Hepatocyte (in vitro differentiated cells): ENCODE measurements around the gene SEMA3G. TPM values are rescaled to one million over a fixed set of nuclear protein-coding genes. Genes with fewer than 3 reads are reported as not detected.

Experiments used
- DNase-seq: peaks from one replicate; pipeline ENCODE4 v3.0.0-alpha.2; 2016; ENCODE audit warnings: low spot score
- H2AFZ ChIP-seq: fragments of 200-600 bp; sonication (generic); 2 replicates; pipeline ENCODE4 v1.6.0; 2016; ENCODE audit warnings: antibody characterized with exemption, mild to moderate bottlenecking
- H3K27ac ChIP-seq: fragments of 200-600 bp; sonication (generic); 2 replicates; pipeline ENCODE4 v1.5.1; 2016; ENCODE audit warnings: mild to moderate bottlenecking
- H3K27me3 ChIP-seq: fragments of 200-600 bp; sonication (generic); 2 replicates; pipeline ENCODE4 v1.6.1; 2016
- H3K36me3 ChIP-seq: fragments of 200-600 bp; sonication (generic); replicated peaks from 2 replicates; pipeline ENCODE4 v1.5.1; 2016; ENCODE audit warnings: low read depth; ENCODE audit not compliant: insufficient read depth
- H3K4me1 ChIP-seq: fragments of 200-600 bp; sonication (generic); 2 replicates; pipeline ENCODE4 v1.5.1; 2016; ENCODE audit warnings: mild to moderate bottlenecking, moderate library complexity; ENCODE audit not compliant: insufficient read depth
- H3K4me2 ChIP-seq: fragments of 200-600 bp; sonication (generic); 2 replicates; pipeline ENCODE4 v1.6.0; 2016
- H3K4me3 ChIP-seq: fragments of 200-600 bp; sonication (generic); 2 replicates; pipeline ENCODE4 v1.5.1; 2016; ENCODE audit warnings: mild to moderate bottlenecking
- H3K79me2 ChIP-seq: fragments of 200-600 bp; sonication (generic); 2 replicates; pipeline ENCODE4 v1.6.0; 2017; ENCODE audit warnings: mild to moderate bottlenecking
- H3K9me2 ChIP-seq: fragments of 200-600 bp; sonication (generic); replicated peaks from 2 replicates; pipeline ENCODE4 v1.6.0; 2017; ENCODE audit warnings: mild to moderate bottlenecking; ENCODE audit not compliant: insufficient read depth
- H3K9me3 ChIP-seq: fragments of 200-600 bp; sonication (generic); 2 replicates; pipeline ENCODE4 v1.5.1; 2016; ENCODE audit warnings: low read depth, mild to moderate bottlenecking
- H4K20me1 ChIP-seq: fragments of 200-600 bp; sonication (generic); 2 replicates; pipeline ENCODE4 v1.6.0; 2016; ENCODE audit warnings: mild to moderate bottlenecking; ENCODE audit not compliant: insufficient read depth, poor library complexity, severe bottlenecking
- EZH2 ChIP-seq: fragments of 200-600 bp; sonication (generic); IDR thresholded peaks from 2 replicates; pipeline ENCODE4 v1.6.1; 2016; ENCODE audit warnings: antibody characterized with exemption, mild to moderate bottlenecking, borderline replicate concordance
- EZH2phosphoT487 ChIP-seq: fragments of 200-600 bp; sonication (generic); IDR thresholded peaks from one replicate; pipeline ENCODE4 v1.6.1; 2018; ENCODE audit warnings: antibody characterized with exemption, mild to moderate bottlenecking, low read depth, moderate library complexity; ENCODE audit not compliant: unreplicated experiment, severe bottlenecking
- WGBS: methylation state at CpG from one replicate; pipeline ENCODE4 v1.1.6; 2016; ENCODE audit warnings: low lambda C conversion rate; ENCODE audit errors: missing lambda C conversion rate; 5-methylcytosine and 5-hydroxymethylcytosine counted together
- polyA plus RNA-seq: library from polyadenylated mRNA; unstranded; fragments of >200 nt; fragmentation: Nextera tagmentation; extraction: Ambion mirVana; gene quantifications from 2 replicates; pipeline ENCODE4 v1.2.1, GENCODE V29; 2016
- total RNA-seq: library from RNA; depleted of rRNA; stranded (reverse); fragments of >200 nt; gene quantifications from 2 replicates; pipeline ENCODE4 v1.2.3, GENCODE V29; 2014
- TF ChIP-seq, protein P1 (sequence below): fragments of 200-600 bp; sonication (generic); IDR thresholded peaks from 2 replicates; pipeline ENCODE4 v1.5.1; 2016; ENCODE audit warnings: antibody characterized with exemption, mild to moderate bottlenecking; ENCODE audit not compliant: poor library complexity

Gene SEMA3G
- total and polyA plus RNA-seq, 2 experiments from 2014 or later, result 0.48 to 3.8 TPM

DNA sequence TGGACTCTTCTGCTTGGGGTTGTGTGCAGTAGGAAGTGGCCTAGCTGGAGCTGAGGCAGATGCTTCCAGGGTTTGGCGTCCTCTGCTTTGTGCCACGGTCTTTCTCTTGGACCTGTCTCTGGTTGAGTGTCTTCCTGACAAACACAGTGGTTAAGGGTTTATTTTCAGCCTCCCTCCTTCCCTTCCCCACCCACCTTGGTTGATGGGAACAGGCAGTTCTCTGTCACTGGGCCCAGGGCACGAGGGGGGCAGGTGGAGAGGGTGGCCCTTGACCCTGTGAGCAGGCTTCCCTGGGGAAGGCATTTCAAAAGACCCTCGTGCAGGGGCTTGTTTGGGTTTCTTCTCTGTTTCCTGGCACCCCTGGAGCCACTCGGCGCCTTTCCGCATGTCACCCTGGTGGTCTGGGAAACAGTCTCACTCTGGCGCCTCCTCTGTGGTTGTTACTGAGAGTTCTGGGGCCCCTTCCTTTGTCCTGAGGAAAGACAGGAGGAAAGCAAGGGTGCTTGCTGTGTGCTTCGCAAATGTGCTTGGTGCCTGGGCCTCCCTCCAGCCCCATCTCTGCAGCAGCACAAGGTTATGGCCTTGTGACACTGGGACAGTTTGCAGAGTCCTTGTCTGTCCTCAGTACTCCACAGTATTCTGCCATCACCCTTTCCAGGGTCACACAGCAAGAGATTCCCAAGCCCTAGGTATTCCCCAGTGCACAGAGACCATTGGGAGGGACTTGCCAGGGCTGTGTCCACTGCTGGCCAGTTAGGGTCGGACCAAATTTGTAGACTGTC is 40.0 kb upstream of the SEMA3G start:
- Histone ChIP-seq H3K9me3 (no peaks in the 10 kb centered on the region), H3K27me3 (no peaks in the 10 kb centered on the region), H2AFZ (no peak overlapping the region), H3K4me3 (no peak overlapping the region), H3K4me2 (peak overlapping the region; percentile 55), H3K27ac (peak overlapping the region; percentile 88), H3K79me2 (no peaks in the 10 kb centered on the region), H3K36me3 (no peaks in the 10 kb centered on the region), H4K20me1 (no peaks in the 10 kb centered on the region), H3K4me1 (peaks cover 20% of the 10 kb centered on the region), H3K9me2 (no peaks in the 10 kb centered on the region)
- DNase-seq, result no peak
- TF ChIP-seq EZH2phosphoT487, result no peak
- TF ChIP-seq, protein P1, sequence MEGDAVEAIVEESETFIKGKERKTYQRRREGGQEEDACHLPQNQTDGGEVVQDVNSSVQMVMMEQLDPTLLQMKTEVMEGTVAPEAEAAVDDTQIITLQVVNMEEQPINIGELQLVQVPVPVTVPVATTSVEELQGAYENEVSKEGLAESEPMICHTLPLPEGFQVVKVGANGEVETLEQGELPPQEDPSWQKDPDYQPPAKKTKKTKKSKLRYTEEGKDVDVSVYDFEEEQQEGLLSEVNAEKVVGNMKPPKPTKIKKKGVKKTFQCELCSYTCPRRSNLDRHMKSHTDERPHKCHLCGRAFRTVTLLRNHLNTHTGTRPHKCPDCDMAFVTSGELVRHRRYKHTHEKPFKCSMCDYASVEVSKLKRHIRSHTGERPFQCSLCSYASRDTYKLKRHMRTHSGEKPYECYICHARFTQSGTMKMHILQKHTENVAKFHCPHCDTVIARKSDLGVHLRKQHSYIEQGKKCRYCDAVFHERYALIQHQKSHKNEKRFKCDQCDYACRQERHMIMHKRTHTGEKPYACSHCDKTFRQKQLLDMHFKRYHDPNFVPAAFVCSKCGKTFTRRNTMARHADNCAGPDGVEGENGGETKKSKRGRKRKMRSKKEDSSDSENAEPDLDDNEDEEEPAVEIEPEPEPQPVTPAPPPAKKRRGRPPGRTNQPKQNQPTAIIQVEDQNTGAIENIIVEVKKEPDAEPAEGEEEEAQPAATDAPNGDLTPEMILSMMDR, result no peak
- TF ChIP-seq EZH2, result no peak
- WGBS, result 90% methylated on average over 10 of the region's 10 CpGs

DNA sequence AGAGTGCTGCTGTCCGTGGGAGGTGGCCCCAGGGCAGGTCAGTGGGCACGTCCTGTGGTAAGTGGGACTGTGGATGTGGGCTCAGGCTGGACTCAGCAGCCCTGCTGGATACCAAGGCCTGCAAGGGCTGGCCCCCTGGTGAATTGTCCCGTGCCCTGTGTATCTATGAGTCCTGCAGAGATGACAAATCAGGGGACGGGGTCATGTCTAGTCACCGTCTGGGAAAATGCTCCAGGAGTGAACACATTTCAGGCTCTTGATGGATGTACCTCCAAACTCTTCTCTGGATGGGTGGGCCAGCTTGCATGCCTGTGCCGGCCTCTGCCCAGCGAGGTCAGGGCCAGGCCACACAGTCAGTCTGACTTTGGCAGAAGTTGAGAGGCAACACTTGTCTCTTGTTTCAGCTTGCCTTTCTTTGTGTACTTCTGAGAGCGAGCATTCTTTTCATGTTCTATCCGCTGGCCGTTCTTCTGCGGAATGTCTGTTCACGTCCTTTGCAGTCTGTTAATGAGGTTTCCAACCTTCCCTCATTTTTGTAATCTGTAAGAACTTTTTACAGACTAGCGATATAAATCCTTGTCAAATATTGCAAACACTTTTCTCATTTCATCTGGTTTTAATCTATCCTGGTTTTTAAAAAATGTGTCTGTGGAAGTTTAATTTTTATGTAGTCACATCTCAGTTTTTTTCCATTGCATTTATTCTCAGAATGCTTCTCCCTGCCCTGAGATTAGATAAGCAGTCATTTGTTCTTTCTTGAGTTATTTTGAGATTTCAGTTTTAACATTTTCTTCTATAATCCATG is 38.9 kb upstream of the SEMA3G start:
- WGBS, result 58% methylated on average over 13 of the region's 13 CpGs
- no peaks in the 10 kb centered on the region for H3K36me3 ChIP-seq
- peak overlapping the region; percentile 55 for H3K4me2 ChIP-seq

DNA sequence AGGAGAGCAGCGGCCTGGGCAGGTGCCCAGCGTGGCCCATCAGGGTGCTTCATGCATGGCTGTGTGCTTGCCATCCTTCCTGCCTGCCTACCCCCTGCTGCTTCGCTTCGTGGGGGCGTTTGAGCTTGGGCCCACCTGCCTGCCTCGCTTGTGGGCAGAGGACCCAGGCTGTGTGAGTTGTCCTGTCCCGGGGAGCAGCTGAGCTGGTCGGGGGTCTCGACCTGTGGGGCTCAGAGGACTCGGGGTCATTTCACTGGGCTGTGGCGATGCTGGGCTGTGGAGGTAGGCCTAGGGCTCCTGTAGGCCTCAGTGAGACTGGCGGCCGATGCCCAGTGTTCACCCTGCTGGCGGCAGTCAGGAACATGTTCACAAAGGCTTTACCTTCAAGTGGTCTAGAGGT is 38.2 kb upstream of the SEMA3G start:
- H3K4me2 ChIP-seq, result no peak overlapping the region
- TF ChIP-seq, protein P1, result no peak
- no peak for TF ChIP-seq EZH2
- TF ChIP-seq EZH2phosphoT487, result no peak
- no peaks in the 10 kb centered on the region for H3K36me3 ChIP-seq
- no peaks in the 10 kb centered on the region for H3K9me3 ChIP-seq
- DNase-seq, result no peak
- H3K4me1 ChIP-seq, result peaks cover 20% of the 10 kb centered on the region
- no peaks in the 10 kb centered on the region for H3K27me3 ChIP-seq
- H3K79me2 ChIP-seq, result no peaks in the 10 kb centered on the region
- no peak overlapping the region for H3K4me3 ChIP-seq
- WGBS, result 89% methylated on average over 14 of the region's 14 CpGs
- no peaks in the 10 kb centered on the region for H3K9me2 ChIP-seq
- peak overlapping the region; percentile 88 for H3K27ac ChIP-seq
- H4K20me1 ChIP-seq, result no peaks in the 10 kb centered on the region
- no peak overlapping the region for H2AFZ ChIP-seq

More for the DNA sequence above, 38.9 kb upstream of the SEMA3G start:
- Histone ChIP-seq H2AFZ (no peak overlapping the region), H3K9me3 (no peaks in the 10 kb centered on the region), H3K27me3 (no peaks in the 10 kb centered on the region), H3K4me1 (peaks cover 20% of the 10 kb centered on the region), H3K4me3 (no peak overlapping the region), H3K79me2 (no peaks in the 10 kb centered on the region), H3K27ac (peak overlapping the region; percentile 88), H4K20me1 (no peaks in the 10 kb centered on the region), H3K9me2 (no peaks in the 10 kb centered on the region)
- TF ChIP-seq, protein P1, result no peak
- TF ChIP-seq EZH2phosphoT487, result no peak
- TF ChIP-seq EZH2, result no peak
- peak; percentile 37 for DNase-seq
